Measurements from ENCODE around the gene MMAB.

GRCh38 chr12:109562871-109563270, 10.4 kb downstream of the MMAB start:
- no peak for TF ChIP-seq CTCF (IDR thresholded peaks at IDR 0.05)
- TF ChIP-seq POLR2A (IDR thresholded peaks at IDR 0.05) = no peak
